Suppressor macrophage treated with lipopolysaccharide for 1 hour (primary cell): ENCODE measurements around the gene LMAN1.

Experiments
- DNase-seq, 3 donors: peaks; one replicate each; pipeline ENCODE4 v3.0.0-alpha.2; 2020 to 2022

The LMAN1 gene

GRCh38 chr18:59360381-59360780 is 1.3 kb upstream of the LMAN1 start:
- DNase-seq: no peak

GRCh38 chr18:59359576-59359952 is 499 bp upstream of the LMAN1 start:
- DNase-seq: peak in 1 of 3 donors; percentile 6

- peak in 1 of 3 donors; percentile 7 for DNase-seq
Observed at GRCh38 chr18:59358414-59358711, 702 bp downstream of the LMAN1 start.

- peak; percentile 27 to 63 (median 60) for DNase-seq
Observed at GRCh38 chr18:59357928-59358327, 1.1 kb downstream of the LMAN1 start.

- DNase-seq: no peak
Observed at GRCh38 chr18:59354731-59355130, 4.3 kb downstream of the LMAN1 start.

DNA sequence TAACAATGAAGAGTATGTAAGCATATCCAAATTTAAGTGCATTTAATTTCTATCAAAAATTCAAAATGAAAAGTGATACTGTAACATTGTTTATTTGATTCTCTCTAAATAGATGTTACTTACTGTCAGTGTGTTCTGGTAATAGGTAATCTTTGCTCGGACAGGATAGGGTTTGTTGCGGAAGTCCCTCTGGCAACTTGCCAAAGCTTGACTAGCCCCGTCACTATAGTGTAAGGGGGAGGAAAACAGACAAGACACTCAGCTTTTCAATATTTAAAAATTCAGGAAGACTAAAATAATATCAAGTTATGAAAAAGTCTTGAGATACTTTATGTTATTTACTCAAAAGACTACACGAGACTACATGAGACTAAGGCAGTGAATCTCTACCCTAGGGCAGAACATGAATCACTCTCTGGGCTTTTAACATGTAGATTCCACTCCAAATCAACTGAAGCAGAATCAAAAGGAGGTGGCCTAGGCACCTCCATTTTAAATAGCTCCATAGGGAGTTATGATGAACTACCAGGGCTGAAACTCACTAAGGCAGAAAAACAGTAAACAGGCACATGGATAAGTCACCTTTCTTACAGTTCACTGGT is 5.9 kb downstream of the LMAN1 start:
- no peak for DNase-seq

- DNase-seq: no peak
Observed at GRCh38 chr18:59352250-59352855, 6.7 kb downstream of the LMAN1 start.

- no peak for DNase-seq
Observed at GRCh38 chr18:59345556-59345955, 13.5 kb downstream of the LMAN1 start.

GRCh38 chr18:59344996-59345395 is 14.1 kb downstream of the LMAN1 start:
- DNase-seq: no peak

GRCh38 chr18:59343926-59344325 is 15.1 kb downstream of the LMAN1 start:
- peak in 1 of 3 donors; percentile 10 for DNase-seq

GRCh38 chr18:59340817-59341216 is 18.2 kb downstream of the LMAN1 start:
- no peak for DNase-seq

DNA sequence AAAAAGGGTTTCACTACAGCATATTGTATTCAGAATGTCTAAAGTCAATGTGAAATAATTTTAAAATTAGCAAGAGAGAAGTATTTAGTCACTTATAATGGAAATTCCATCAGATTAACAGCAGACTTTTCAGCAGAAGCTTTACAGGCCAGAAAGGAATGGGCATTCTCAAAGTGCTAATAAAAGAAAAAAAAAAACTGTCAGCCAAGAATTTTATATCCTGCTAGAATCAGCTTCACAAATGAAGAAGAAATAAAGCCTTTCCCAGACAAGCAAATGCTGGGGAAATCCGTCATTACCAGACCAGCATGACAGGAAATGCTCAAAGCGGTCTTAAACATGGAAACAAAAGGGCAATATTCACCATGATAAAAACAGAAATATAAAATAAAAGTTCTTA is 18.8 kb downstream of the LMAN1 start:
- no peak for DNase-seq

DNA sequence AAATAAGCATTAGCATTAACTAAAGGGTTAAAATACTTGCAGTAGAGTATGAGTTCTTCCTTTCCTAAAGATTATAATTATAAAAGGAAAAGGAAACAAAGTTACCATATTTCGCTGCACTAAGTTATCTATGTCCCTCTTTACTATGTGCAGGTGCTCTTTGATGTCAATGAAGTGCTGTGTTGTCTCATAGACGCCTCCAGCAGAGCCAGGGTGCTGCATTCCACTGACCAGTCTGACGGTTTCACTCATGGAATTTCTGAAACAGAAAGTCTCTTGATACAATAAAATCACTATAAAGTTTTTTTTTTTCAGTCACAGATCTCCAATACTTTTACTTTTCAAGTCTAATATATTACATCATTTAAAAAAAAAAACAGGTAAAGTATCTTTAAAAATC is 26.1 kb downstream of the LMAN1 start:
- no peak for DNase-seq

GRCh38 chr18:59328683-59329082 is 30.4 kb downstream of the LMAN1 start:
- DNase-seq: no peak

DNA sequence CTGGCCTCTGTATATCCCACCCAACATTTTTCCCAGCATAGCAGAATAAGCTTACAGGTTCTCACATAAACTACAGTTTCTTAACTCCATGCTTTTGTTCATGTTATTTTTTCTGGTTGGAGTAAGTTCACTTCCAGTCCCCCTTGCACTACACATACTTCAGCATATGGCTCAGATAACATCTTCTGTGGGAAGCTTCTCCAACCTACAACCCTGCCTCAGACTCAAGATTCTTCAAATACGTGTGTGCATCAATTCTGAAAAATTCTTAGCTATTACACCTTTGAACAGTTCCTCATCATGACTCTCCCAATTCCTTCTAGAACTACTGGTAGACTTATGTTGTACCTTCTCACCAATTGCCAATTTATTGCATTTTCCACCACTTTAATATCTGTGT is 33.1 kb downstream of the LMAN1 start:
- DNase-seq: no peak

- no peak for DNase-seq
Observed at GRCh38 chr18:59324623-59324971, 34.5 kb downstream of the LMAN1 start.

GRCh38 chr18:59323931-59324622 is 35.0 kb downstream of the LMAN1 start:
- no peak for DNase-seq

GRCh38 chr18:59318460-59319050 is 40.5 kb downstream of the LMAN1 start, which contains the start of gene CPLX4:
TSS of gene CPLX4 (minus strand) at chr18:59318649. CDS start at chr18:59318462, 187 bp downstream.
- no peak for DNase-seq

- DNase-seq: no peak
Observed at GRCh38 chr18:59311631-59312030, 47.4 kb downstream of the LMAN1 start.

GRCh38 chr18:59308938-59309260 is 50.2 kb downstream of the LMAN1 start:
- DNase-seq: no peak

DNA sequence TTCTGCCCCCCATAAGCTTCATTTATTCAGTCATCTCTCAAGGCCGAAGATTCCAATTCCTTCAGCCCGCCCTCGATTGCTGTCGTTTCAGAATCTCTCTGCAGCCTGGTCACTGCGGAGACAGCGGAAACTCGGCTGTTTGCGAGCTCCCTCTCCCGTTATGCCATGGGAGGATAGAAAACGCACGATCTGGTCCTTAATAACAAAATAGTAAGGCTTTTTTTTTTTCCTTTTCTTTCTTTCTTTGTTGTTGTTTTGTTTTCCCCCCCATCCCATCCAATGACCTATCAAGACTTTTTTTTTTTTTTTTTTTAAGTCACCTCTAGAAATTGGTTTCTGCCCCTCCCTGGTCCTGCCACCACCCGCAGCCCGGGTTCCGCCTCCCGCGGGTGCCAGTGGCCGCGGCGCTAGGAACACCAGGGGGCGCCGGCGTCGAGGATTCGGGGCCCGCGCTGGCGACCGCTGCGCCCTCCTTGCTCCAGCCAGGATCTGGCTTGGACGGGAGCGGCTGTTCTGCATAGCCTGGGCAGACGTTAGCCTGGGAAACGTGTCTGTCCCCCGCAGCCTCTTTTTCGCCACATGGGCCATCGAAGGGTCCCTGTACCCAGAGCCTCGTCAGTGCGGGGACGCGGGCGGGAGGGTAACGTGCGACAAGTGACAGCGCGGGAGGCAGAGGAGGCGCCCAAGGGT is 50.7 kb downstream of the LMAN1 start:
- peak; percentile 71 to 93 (median 84) for DNase-seq

DNA sequence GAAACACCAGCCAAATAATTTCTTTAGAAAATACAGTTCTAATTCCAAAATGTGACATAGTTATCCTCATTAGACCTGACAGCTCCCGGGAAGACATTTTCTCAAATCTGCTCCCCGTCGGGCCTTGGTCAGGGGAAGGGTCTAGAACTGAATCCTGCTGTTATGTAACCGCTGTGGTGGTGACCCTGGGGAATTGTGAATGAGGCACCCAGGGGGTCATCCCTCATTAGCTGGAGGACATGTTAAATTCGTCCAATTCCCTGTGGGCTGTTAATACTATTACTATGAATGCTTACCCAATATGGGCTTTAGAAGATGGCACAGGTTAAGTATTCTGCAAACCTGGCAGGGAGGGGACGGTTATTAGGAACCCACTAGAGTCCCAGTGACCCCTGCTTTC is 52.4 kb downstream of the LMAN1 start:
- DNase-seq: no peak

DNA sequence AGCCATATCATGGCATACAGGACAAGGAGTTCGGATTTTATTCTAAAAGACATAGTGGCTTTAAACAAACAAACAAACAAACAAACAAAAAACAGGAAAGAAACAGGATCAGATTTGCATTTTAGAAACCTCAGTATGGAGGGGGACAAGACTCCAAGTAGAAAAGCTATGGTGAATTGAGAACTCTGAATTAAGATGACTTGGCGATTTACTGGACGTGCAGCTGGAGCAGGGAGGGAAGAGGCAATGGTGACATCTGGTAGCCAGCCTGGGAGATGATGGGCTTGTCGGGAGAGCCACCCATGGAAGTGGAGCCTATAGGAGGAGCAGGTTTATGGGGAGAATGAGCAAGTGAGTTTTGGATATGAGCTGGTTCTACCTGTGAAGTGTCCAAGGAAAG is 53.8 kb downstream of the LMAN1 start:
- no peak for DNase-seq

GRCh38 chr18:59303656-59304195 is 55.3 kb downstream of the LMAN1 start:
- DNase-seq: no peak
